PFSK-1 (cell line): Measurements from ENCODE around the gene DPEP1.

Experiments used
- POLR2AphosphoS5 ChIP-seq: IDR thresholded peaks from 2 replicates; pipeline ENCODE4 v1.6.1; 2012; ENCODE audit warnings: low read depth, mild to moderate bottlenecking, control low read depth, low read length, moderate library complexity
- REST ChIP-seq, 2 experiments: IDR thresholded peaks; 2 replicates each; pipeline versions ENCODE4 v1.6.1 to v1.8.0; 2011 to 2012; ENCODE audit warnings: low read depth in 2 of 2, low read length in 2 of 2, control low read depth in 1 of 2, inconsistent platforms in 1 of 2, mild to moderate bottlenecking in 1 of 2, moderate library complexity in 1 of 2; ENCODE audit not compliant: insufficient read depth in 1 of 2
- SIN3A ChIP-seq: IDR thresholded peaks from 2 replicates; pipeline ENCODE4 v1.6.1; 2012; ENCODE audit warnings: mild to moderate bottlenecking, low read length, moderate library complexity, borderline replicate concordance; ENCODE audit not compliant: insufficient read depth
- TAF1 ChIP-seq: IDR thresholded peaks from 2 replicates; pipeline ENCODE4 v1.6.1; 2012; ENCODE audit warnings: low read length, control low read depth, borderline replicate concordance; ENCODE audit not compliant: insufficient read depth

DNA sequence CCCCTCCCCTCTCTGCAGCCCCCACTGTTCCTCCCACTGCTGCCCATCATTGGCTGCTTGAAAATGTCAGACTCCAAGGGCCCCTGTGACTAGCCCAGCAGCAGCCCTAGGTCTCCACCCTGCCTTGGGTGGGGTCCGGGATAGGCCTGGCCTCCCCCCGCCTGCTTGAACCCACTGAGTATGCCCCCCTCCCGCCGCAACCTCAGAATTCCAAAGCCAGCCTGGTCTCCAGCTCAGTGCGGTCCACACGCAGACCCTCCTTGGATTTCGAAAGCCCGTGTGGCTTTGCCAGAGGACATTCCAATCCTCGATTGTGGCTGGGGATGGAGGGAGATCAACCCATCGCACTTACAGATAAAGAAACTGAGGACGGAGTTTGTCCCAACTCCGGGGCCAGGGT lies 6.4 kb downstream of the DPEP1 start:
- no peak for TF ChIP-seq REST (IDR thresholded peaks at IDR 0.05; ENCODE audit: insufficient read depth in 1 of 2, low read depth in 2 of 2, low read length in 2 of 2)
- no peak for TF ChIP-seq TAF1
- TF ChIP-seq POLR2AphosphoS5 = no peak
- TF ChIP-seq SIN3A = no peak
